ENCODE results near the gene STX1B. TPM values are rescaled to one million over a fixed set of nuclear protein-coding genes. Genes with fewer than 3 reads are reported as not detected.
"Not testable (repeated sequence)": the region's sequence is repeated elsewhere in the genome, so short reads cannot be mapped to it uniquely, and the experiment has no call there.

The STX1B gene
- total RNA-seq, 1 experiment from 2014 or later = 0.13 TPM

- DNase-seq (ENCODE audit: low read depth, low spot score) = peak; percentile 50
- in situ Hi-C loops (cut with HindIII; ENCODE audit: low pct_unique_long_range_greater_than_20kb, low sequenced_read_pairs) = no loop called here
Measured at GRCh38 chr16:30948667-30949649, 61.5 kb downstream of the STX1B start, which contains the start of gene ORAI3. Gene ORAI3 (plus strand): TSS chr16:30949068. CDS start chr16:30949290, 222 bp downstream.

GRCh38 chr16:30947859-30948666 lies 62.4 kb downstream of the STX1B start:
- DNase-seq (ENCODE audit: low read depth, low spot score) = peak; percentile 95
- in situ Hi-C loops (cut with HindIII; ENCODE audit: low pct_unique_long_range_greater_than_20kb, low sequenced_read_pairs) = no loop called here

GRCh38 chr16:30947541-30947858 lies 62.9 kb downstream of the STX1B start:
- in situ Hi-C loops (cut with HindIII; ENCODE audit: low pct_unique_long_range_greater_than_20kb, low sequenced_read_pairs) = no loop called here
- DNase-seq (ENCODE audit: low read depth, low spot score) = no peak

GRCh38 chr16:30946671-30947540 lies 63.5 kb downstream of the STX1B start:
- in situ Hi-C loops (cut with HindIII; ENCODE audit: low pct_unique_long_range_greater_than_20kb, low sequenced_read_pairs) = no loop called here
- DNase-seq (ENCODE audit: low read depth, low spot score) = no peak

- no peak for DNase-seq (ENCODE audit: low read depth, low spot score)
- in situ Hi-C loops (cut with HindIII; ENCODE audit: low pct_unique_long_range_greater_than_20kb, low sequenced_read_pairs) = no loop called here
Measured at GRCh38 chr16:30944352-30944751, 66.1 kb downstream of the STX1B start.

GRCh38 chr16:30942426-30942806 lies 68.0 kb downstream of the STX1B start:
- in situ Hi-C loops (cut with HindIII; ENCODE audit: low pct_unique_long_range_greater_than_20kb, low sequenced_read_pairs) = no loop called here

GRCh38 chr16:30941600-30942425 lies 68.6 kb downstream of the STX1B start:
- in situ Hi-C loops (cut with HindIII; ENCODE audit: low pct_unique_long_range_greater_than_20kb, low sequenced_read_pairs) = no loop called here
- peak; percentile 71 for DNase-seq (ENCODE audit: low read depth, low spot score)

More at GRCh38 chr16:30942426-30942806, 68.0 kb downstream of the STX1B start:
- DNase-seq (ENCODE audit: low read depth, low spot score) = no peak

- in situ Hi-C loops (cut with HindIII; ENCODE audit: low pct_unique_long_range_greater_than_20kb, low sequenced_read_pairs); DNase-seq (ENCODE audit: low read depth, low spot score): not testable (repeated sequence)
Measured at GRCh38 chr16:30939571-30939970, 70.9 kb downstream of the STX1B start.

Small RNA genes lying within 50 kb of the gene (small RNA-seq; reads per million reads assigned to genes)
- 0 reads per million in 2 experiments for gene AC135048.1

Other genes with a start within 250 kb of the STX1B start
- 0.05 and 1.8 TPM in 2 replicates for gene CFAP119, start 248.6 kb downstream of the STX1B start, total RNA-seq (2014; rRNA removed; shearing (Covaris generic))
- 108 and 120 TPM in 2 replicates for gene RNF40, start 248.3 kb downstream of the STX1B start, total RNA-seq (2014; rRNA removed; shearing (Covaris generic))
- gene ZNF629, start 223.4 kb downstream of the STX1B start, total RNA-seq (2014; rRNA removed; shearing (Covaris generic)) = 6.6 and 6.8 TPM in 2 replicates
- gene BCL7C, start 116.6 kb downstream of the STX1B start, total RNA-seq (2014; rRNA removed; shearing (Covaris generic)) = 21.5 and 22.0 TPM in 2 replicates
- gene CTF1, start 114.0 kb downstream of the STX1B start, total RNA-seq (2014; rRNA removed; shearing (Covaris generic)) = 0.13 and 0.29 TPM in 2 replicates
- gene FBXL19, start 87.1 kb downstream of the STX1B start, total RNA-seq (2014; rRNA removed; shearing (Covaris generic)) = 20.8 and 22.0 TPM in 2 replicates
- gene ORAI3, start 61.6 kb downstream of the STX1B start, total RNA-seq (2014; rRNA removed; shearing (Covaris generic)) = 35.2 and 43.9 TPM in 2 replicates
- 1.8 and 4.0 TPM in 2 replicates for gene SETD1A, start 52.9 kb downstream of the STX1B start, total RNA-seq (2014; rRNA removed; shearing (Covaris generic))
- 4.3 and 5.2 TPM in 2 replicates for gene HSD3B7, start 25.4 kb downstream of the STX1B start, total RNA-seq (2014; rRNA removed; shearing (Covaris generic))
- gene STX4, start 22.9 kb upstream of the STX1B start, total RNA-seq (2014; rRNA removed; shearing (Covaris generic)) = 9.6 and 10.5 TPM in 2 replicates
- gene ZNF668, start 63.6 kb upstream of the STX1B start, total RNA-seq (2014; rRNA removed; shearing (Covaris generic)) = 9.3 TPM in 2 replicates
- 9.0 and 9.3 TPM in 2 replicates for gene ZNF646, start 63.8 kb upstream of the STX1B start, total RNA-seq (2014; rRNA removed; shearing (Covaris generic))
- 0.40 and 0.50 TPM in 2 replicates for gene PRSS53, start 78.3 kb upstream of the STX1B start, total RNA-seq (2014; rRNA removed; shearing (Covaris generic))
- 206 and 219 TPM in 2 replicates for gene VKORC1, start 84.2 kb upstream of the STX1B start, total RNA-seq (2014; rRNA removed; shearing (Covaris generic))
- gene BCKDK, start 97.7 kb upstream of the STX1B start, total RNA-seq (2014; rRNA removed; shearing (Covaris generic)) = 23.6 and 27.2 TPM in 2 replicates
- gene KAT8, start 107.0 kb upstream of the STX1B start, total RNA-seq (2014; rRNA removed; shearing (Covaris generic)) = 26.9 and 34.3 TPM in 2 replicates
- not detected in 2 replicates for gene PRSS8, start 125.1 kb upstream of the STX1B start, total RNA-seq (2014; rRNA removed; shearing (Covaris generic))
- 0.05 and 0.50 TPM in 2 replicates for gene PRSS36, start 139.4 kb upstream of the STX1B start, total RNA-seq (2014; rRNA removed; shearing (Covaris generic))
- gene FUS, start 169.5 kb upstream of the STX1B start, total RNA-seq (2014; rRNA removed; shearing (Covaris generic)) = 24.1 and 25.1 TPM in 2 replicates
- 123 and 141 TPM in 2 replicates for gene PYCARD, start 192.1 kb upstream of the STX1B start, total RNA-seq (2014; rRNA removed; shearing (Covaris generic))
- gene TRIM72, start 203.5 kb upstream of the STX1B start, total RNA-seq (2014; rRNA removed; shearing (Covaris generic)) = 0.16 TPM in 1 of 2 replicates, not detected in the other
- gene PYDC1, start 206.5 kb upstream of the STX1B start, total RNA-seq (2014; rRNA removed; shearing (Covaris generic)) = not detected in 2 replicates
- gene ITGAM, start 249.3 kb upstream of the STX1B start, total RNA-seq (2014; rRNA removed; shearing (Covaris generic)) = 0.21 and 0.58 TPM in 2 replicates

Data from SK-MEL-5 (cell line).